Kidney (tissue), 14 donors: ENCODE results near the gene GMDS. TPM values are rescaled to one million over a fixed set of nuclear protein-coding genes. Genes with fewer than 3 reads are reported as not detected.
A peak's percentile ranks its signal among the peaks of the same experiment; 100 is the strongest.

Source experiments
- DNase-seq, 5 donors: peaks; one replicate each; pipeline ENCODE4 v3.0.0-alpha.2; 2013 to 2020
- FAIRE-seq: peaks from 2 replicates; lab custom pipeline; 2012; peaks lifted over from hg19 to GRCh38; lab: Jason Lieb, UNC
- H3K27ac ChIP-seq, 2 donors: one replicate each; pipeline ENCODE4 v1.7.0; 2013; ENCODE audit warnings: low read depth in 2 of 2, low read length in 2 of 2, inconsistent platforms in 1 of 2
- H3K27me3 ChIP-seq: one replicate; pipeline ENCODE4 v1.7.1; 2013; ENCODE audit warnings: low read length, inconsistent platforms; ENCODE audit not compliant: control insufficient read depth, insufficient read depth
- H3K36me3 ChIP-seq, 3 donors: one replicate each; pipeline versions ENCODE4 v1.7.0 to v1.7.1; 2013; ENCODE audit warnings: low read length in 3 of 3, control low read depth in 1 of 3, inconsistent platforms in 1 of 3; ENCODE audit not compliant: insufficient read depth in 3 of 3, control insufficient read depth in 2 of 3
- H3K4me1 ChIP-seq, 3 donors: one replicate each; pipeline versions ENCODE4 v1.7.0 to v1.7.1; 2013; ENCODE audit warnings: low read length in 3 of 3, inconsistent platforms in 1 of 3, low read depth in 1 of 3; ENCODE audit not compliant: control insufficient read depth in 2 of 3, insufficient read depth in 2 of 3
- H3K4me3 ChIP-seq, 3 donors: one replicate each; pipeline versions ENCODE4 v1.7.0 to v1.8.1; 2013; ENCODE audit warnings: low read length in 3 of 3, control low read depth in 1 of 3, inconsistent platforms in 1 of 3
- H3K9ac ChIP-seq, 3 donors: one replicate each; pipeline versions ENCODE4 v1.7.0 to v1.7.1; 2013; ENCODE audit warnings: low read length in 3 of 3, control low read depth in 1 of 3, inconsistent platforms in 1 of 3
- H3K9me3 ChIP-seq, 3 donors: one replicate each; pipeline versions ENCODE4 v1.7.0 to v1.7.1; 2013; ENCODE audit warnings: low read length in 3 of 3, control low read depth in 1 of 3, inconsistent platforms in 1 of 3; ENCODE audit not compliant: control insufficient read depth in 2 of 3, insufficient read depth in 1 of 3
- intact Hi-C: fragments of 100-400 bp; cut with DNase I; formaldehyde crosslinking; loops from one replicate; pipeline ENCODE4 v1.11.1; 2022
- polyA plus RNA-seq: library from polyadenylated mRNA; stranded (reverse); fragments of 350-450 nt; fragmentation: Illumina TruSeq; extraction: RNeasy Lipid Tissue Mini Kit (QIAGEN cat#74804); gene quantifications from one replicate; pipeline ENCODE4 v1.2.3, GENCODE V29; 2014; ENCODE audit warnings: low read depth, low replicate concordance; ENCODE audit not compliant: insufficient read depth
- total RNA-seq: library from RNA; stranded (reverse); fragmentation: NEBNext Ultra II Directional; extraction: Animal tissue kit (Norgen Biotek cat#: 25700); gene quantifications from one replicate; pipeline ENCODE4 v1.2.1, GENCODE V29; 2021
- TF ChIP-seq, protein P1 (sequence below): IDR thresholded peaks from 3 replicates; pipeline ENCODE4 v1.5.1; 2012; ENCODE audit warnings: mild to moderate bottlenecking, moderate library complexity, borderline replicate concordance; ENCODE audit not compliant: insufficient read depth; ENCODE audit errors: extremely low read depth
- donor health status: control.
- donor health status: control.
- donor health status: control.
- donor health status: control.
- donor health status: control.
- donor health status: DM: yes; HTN: yes; CAD: no.
- donor health status: Normal renal cell carcinoma (clear cell type).

Gene GMDS
- total and polyA plus RNA-seq, 2 donors from 2014 or later: 49.6 to 63.7 TPM

DNA sequence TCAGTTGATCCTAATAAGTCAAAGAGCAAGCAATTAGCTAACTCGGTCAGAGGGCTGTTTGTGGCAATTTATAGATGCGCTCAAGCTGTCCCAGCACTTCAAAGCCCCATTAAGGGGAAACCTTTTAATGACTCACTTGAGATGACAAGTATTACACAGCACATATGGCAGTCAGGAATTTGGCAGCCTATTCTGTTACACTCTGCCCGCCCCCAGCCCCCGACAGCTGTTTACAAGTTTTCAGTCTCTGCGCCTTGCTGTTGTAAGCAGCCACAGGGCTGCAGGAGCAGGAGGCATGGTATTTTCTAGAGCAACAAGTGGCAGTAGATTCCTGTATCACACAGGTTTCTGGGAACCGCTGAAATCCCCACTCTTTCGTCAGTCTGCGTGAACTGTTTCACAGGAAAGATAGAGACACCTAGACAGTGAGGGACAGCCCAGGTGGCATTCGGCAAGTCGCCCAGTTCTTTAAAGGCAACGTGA, 372.7 kb downstream of the GMDS start:
- Histone ChIP-seq H3K36me3 (no peaks in the 10 kb centered on the region), H3K27me3 (no peaks in the 10 kb centered on the region), H3K9ac (no peak overlapping the region), H3K4me1 (peaks cover 0 to 3% (median 2%) of the 10 kb centered on the region in 3 donors), H3K9me3 (no peaks in the 10 kb centered on the region), H3K27ac (no peak overlapping the region), H3K4me3 (no peak overlapping the region)
- TF ChIP-seq, protein P1, sequence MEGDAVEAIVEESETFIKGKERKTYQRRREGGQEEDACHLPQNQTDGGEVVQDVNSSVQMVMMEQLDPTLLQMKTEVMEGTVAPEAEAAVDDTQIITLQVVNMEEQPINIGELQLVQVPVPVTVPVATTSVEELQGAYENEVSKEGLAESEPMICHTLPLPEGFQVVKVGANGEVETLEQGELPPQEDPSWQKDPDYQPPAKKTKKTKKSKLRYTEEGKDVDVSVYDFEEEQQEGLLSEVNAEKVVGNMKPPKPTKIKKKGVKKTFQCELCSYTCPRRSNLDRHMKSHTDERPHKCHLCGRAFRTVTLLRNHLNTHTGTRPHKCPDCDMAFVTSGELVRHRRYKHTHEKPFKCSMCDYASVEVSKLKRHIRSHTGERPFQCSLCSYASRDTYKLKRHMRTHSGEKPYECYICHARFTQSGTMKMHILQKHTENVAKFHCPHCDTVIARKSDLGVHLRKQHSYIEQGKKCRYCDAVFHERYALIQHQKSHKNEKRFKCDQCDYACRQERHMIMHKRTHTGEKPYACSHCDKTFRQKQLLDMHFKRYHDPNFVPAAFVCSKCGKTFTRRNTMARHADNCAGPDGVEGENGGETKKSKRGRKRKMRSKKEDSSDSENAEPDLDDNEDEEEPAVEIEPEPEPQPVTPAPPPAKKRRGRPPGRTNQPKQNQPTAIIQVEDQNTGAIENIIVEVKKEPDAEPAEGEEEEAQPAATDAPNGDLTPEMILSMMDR: no peak
- peak; percentile 81 to 96 (median 87) for DNase-seq
- intact Hi-C loops: no loop called here
- no peak for FAIRE-seq

DNA sequence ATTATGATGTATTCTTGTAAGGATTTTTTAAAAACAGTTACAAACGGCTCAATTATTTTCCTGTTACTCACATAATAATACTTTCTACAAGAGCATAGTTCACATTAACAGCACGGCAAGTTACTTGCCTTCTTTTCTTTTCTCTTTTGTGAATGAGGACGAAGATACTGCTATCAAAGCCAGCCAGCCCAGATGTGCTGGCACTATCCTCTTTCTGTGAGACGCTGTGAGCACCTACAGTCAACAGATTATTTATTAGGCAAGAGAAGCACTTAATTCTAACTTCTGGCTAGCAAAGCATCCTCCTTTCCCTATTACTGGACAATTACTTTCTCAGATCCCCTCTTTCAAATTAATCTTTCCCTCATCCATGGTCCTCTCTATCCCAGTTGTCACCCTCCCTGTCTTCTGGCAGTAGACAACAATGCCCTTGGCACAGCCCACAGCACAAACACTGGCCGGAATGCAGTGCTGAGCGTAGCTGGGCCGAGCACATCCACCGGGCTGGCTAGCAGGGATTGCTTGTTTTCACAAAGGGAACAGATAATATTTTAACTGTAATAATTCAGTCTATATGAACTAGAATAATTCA, 373.6 kb downstream of the GMDS start:
- Histone ChIP-seq H3K4me3 (no peak overlapping the region), H3K27me3 (no peaks in the 10 kb centered on the region), H3K36me3 (no peaks in the 10 kb centered on the region), H3K4me1 (peaks cover 0 to 3% (median 2%) of the 10 kb centered on the region in 3 donors), H3K27ac (no peak overlapping the region), H3K9ac (no peak overlapping the region), H3K9me3 (no peaks in the 10 kb centered on the region)
- TF ChIP-seq, protein P1: no peak
- intact Hi-C loops: no loop called here
- no peak for FAIRE-seq
- DNase-seq: peak in 3 of 5 donors; percentile 52 to 72 (median 59)

DNA sequence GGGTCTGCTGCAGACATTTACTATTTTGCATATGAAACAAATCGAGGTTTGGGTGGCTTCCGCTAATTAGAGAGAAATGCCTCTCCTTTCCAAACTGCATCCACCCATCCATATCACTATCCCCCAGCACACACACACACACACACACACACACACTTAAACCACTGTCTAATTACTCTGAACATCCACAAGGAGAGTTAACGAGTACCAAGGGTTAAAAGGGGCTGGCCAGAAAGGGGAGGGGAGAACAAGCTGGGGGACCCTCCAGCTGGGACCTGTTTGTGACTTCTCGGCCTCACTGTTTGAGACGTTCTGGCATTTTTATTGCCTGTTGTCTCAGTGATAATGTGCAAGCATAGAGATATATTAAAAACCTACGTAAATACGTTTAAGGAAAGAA, 374.5 kb downstream of the GMDS start:
- Histone ChIP-seq H3K9ac (no peak overlapping the region), H3K4me3 (no peak overlapping the region), H3K4me1 (peaks cover 0 to 6% (median 2%) of the 10 kb centered on the region in 3 donors), H3K27me3 (no peaks in the 10 kb centered on the region), H3K27ac (no peak overlapping the region), H3K9me3 (no peaks in the 10 kb centered on the region), H3K36me3 (no peaks in the 10 kb centered on the region)
- intact Hi-C loops: no loop called here
- DNase-seq (peak in 4 of 5 donors; percentile 59 to 91 (median 72)), FAIRE-seq (no peak)
- TF ChIP-seq, protein P1: no peak

DNA sequence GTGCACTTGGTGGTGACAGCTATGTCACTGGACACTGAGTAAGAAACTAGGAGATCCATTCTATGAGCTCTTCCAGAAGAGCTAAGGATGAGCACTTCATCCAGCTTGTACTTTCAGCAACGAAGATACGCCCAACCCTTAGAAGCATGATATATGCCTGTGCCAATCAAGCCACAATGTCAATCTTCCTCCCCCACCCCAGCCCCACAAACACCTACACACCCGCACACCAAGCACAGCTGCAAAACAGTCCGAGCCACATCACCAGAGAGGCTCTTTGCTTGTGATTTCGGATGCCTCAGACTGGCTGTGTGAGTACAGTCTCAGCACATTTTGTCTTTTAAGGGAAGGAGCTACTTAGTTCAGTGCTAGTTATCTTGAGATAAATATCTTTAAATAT, 375.2 kb downstream of the GMDS start:
- intact Hi-C loops: no loop called here
- TF ChIP-seq, protein P1: no peak

More for the DNA sequence above, 375.2 kb downstream of the GMDS start:
- H3K9me3 ChIP-seq: no peaks in the 10 kb centered on the region
- no peak overlapping the region for H3K27ac ChIP-seq
- H3K36me3 ChIP-seq: no peaks in the 10 kb centered on the region
- no peak for DNase-seq
- no peak overlapping the region for H3K4me3 ChIP-seq
- no peak overlapping the region for H3K9ac ChIP-seq
- peaks cover 0 to 6% (median 2%) of the 10 kb centered on the region in 3 donors for H3K4me1 ChIP-seq
- no peak for FAIRE-seq
- H3K27me3 ChIP-seq: no peaks in the 10 kb centered on the region
